A549 (cell line): ENCODE measurements around the gene RAPGEF4.

Experiments used
- BHLHE40 ChIP-seq: IDR thresholded peaks from 2 replicates; pipeline ENCODE4 v1.6.1; 2012; ENCODE audit warnings: low read depth, low read length, inconsistent platforms
- EP300 ChIP-seq, 2 experiments: fragments of >200 bp; sonication (Bioruptor Twin); formaldehyde crosslinking; IDR thresholded peaks; 2 replicates in 1 of 2; 3 replicates in 1 of 2; pipeline ENCODE4 v1.6.1; 2016 to 2017
- POLR2A ChIP-seq: IDR thresholded peaks from 2 replicates; pipeline ENCODE4 v1.6.1; 2012; ENCODE audit warnings: mild to moderate bottlenecking, low read length
- RAD21 ChIP-seq, 2 experiments: fragments of >200 bp in 1 of 2; sonication (Bioruptor Twin) in 1 of 2; formaldehyde crosslinking in 1 of 2; IDR thresholded peaks in 1 of 2; conservative IDR thresholded peaks in 1 of 2; 2 replicates in 1 of 2; 3 replicates in 1 of 2; pipeline ENCODE4 v1.6.1; 2012 to 2018; ENCODE audit warnings: inconsistent platforms in 1 of 2
- SREBF2 ChIP-seq: fragments of 450-650 bp; IDR thresholded peaks from 2 replicates; pipeline ENCODE4 v1.6.1; 2014; ENCODE audit warnings: mild to moderate bottlenecking, moderate library complexity
- ZFP36 ChIP-seq: fragments of 450-650 bp; IDR thresholded peaks from 2 replicates; pipeline ENCODE4 v1.6.1; 2014; ENCODE audit warnings: borderline replicate concordance; ENCODE audit not compliant: partially characterized antibody
- TF ChIP-seq, protein P1 (sequence below): fragments of 200-600 bp; sonication (generic); IDR thresholded peaks from 2 replicates; pipeline ENCODE4 v1.6.1; 2016; ENCODE audit warnings: antibody characterized with exemption, mild to moderate bottlenecking, moderate library complexity
- TF ChIP-seq, protein P2 (sequence below): fragments of >200 bp; sonication (Bioruptor Twin); formaldehyde crosslinking; IDR thresholded peaks from 3 replicates; pipeline ENCODE4 v1.5.1; 2016

DNA sequence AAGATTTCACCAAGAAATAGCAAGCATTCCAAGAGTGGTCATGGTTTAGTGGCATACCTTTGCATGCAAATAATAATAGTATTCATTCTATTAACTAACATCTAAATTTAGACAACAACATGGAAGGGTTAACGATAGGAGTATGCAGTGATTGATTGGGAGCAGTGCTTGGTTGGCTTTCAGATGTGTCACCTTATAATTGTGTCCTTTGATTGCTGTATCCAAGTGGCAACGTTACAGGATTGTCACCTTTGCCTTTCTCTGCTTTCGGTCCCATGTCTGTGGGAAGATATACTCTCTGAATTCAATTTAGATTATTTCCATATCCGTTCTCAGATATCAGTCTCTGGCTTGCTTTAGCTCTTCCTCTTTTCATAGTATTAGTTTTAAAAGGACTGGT is 187.2 kb downstream of the RAPGEF4 start:
- TF ChIP-seq RAD21 (conservative IDR thresholded peaks at IDR 0.05 in 1 of 2, IDR thresholded peaks at IDR 0.05 in 1 of 2), result no peak
- TF ChIP-seq ZFP36, result no peak
- TF ChIP-seq, protein P1, sequence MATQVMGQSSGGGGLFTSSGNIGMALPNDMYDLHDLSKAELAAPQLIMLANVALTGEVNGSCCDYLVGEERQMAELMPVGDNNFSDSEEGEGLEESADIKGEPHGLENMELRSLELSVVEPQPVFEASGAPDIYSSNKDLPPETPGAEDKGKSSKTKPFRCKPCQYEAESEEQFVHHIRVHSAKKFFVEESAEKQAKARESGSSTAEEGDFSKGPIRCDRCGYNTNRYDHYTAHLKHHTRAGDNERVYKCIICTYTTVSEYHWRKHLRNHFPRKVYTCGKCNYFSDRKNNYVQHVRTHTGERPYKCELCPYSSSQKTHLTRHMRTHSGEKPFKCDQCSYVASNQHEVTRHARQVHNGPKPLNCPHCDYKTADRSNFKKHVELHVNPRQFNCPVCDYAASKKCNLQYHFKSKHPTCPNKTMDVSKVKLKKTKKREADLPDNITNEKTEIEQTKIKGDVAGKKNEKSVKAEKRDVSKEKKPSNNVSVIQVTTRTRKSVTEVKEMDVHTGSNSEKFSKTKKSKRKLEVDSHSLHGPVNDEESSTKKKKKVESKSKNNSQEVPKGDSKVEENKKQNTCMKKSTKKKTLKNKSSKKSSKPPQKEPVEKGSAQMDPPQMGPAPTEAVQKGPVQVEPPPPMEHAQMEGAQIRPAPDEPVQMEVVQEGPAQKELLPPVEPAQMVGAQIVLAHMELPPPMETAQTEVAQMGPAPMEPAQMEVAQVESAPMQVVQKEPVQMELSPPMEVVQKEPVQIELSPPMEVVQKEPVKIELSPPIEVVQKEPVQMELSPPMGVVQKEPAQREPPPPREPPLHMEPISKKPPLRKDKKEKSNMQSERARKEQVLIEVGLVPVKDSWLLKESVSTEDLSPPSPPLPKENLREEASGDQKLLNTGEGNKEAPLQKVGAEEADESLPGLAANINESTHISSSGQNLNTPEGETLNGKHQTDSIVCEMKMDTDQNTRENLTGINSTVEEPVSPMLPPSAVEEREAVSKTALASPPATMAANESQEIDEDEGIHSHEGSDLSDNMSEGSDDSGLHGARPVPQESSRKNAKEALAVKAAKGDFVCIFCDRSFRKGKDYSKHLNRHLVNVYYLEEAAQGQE, result no peak
- TF ChIP-seq, protein P2, sequence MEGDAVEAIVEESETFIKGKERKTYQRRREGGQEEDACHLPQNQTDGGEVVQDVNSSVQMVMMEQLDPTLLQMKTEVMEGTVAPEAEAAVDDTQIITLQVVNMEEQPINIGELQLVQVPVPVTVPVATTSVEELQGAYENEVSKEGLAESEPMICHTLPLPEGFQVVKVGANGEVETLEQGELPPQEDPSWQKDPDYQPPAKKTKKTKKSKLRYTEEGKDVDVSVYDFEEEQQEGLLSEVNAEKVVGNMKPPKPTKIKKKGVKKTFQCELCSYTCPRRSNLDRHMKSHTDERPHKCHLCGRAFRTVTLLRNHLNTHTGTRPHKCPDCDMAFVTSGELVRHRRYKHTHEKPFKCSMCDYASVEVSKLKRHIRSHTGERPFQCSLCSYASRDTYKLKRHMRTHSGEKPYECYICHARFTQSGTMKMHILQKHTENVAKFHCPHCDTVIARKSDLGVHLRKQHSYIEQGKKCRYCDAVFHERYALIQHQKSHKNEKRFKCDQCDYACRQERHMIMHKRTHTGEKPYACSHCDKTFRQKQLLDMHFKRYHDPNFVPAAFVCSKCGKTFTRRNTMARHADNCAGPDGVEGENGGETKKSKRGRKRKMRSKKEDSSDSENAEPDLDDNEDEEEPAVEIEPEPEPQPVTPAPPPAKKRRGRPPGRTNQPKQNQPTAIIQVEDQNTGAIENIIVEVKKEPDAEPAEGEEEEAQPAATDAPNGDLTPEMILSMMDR, result no peak
- TF ChIP-seq SREBF2, result no peak
- TF ChIP-seq EP300 (IDR thresholded peaks at IDR 0.05), result no peak
- TF ChIP-seq BHLHE40, result no peak
- no peak for TF ChIP-seq POLR2A
